Smooth muscle cell (in vitro differentiated cells): ENCODE data around the gene GIMAP4. TPM values are rescaled to one million over a fixed set of nuclear protein-coding genes. Genes with fewer than 3 reads are reported as not detected.

Experiments
- DNase-seq: peaks from one replicate; lab custom pipeline; 2025; ENCODE audit not compliant: unreplicated experiment; lab: John Stamatoyannopoulos, UW
- H2AFZ ChIP-seq: fragments of 200-600 bp; sonication (generic); 2 replicates; pipeline ENCODE4 v1.6.0; 2016; ENCODE audit warnings: antibody characterized with exemption, low read depth, mild to moderate bottlenecking
- H3F3A ChIP-seq: fragments of 200-600 bp; sonication (generic); 2 replicates; pipeline ENCODE4 v1.6.0; 2017; ENCODE audit warnings: antibody characterized with exemption, low read depth
- H3K27ac ChIP-seq: fragments of 200-600 bp; sonication (generic); 2 replicates; pipeline ENCODE4 v1.5.1; 2016; ENCODE audit warnings: low read depth, mild to moderate bottlenecking
- H3K27me3 ChIP-seq: fragments of 200-600 bp; sonication (generic); 2 replicates; pipeline ENCODE4 v1.6.1; 2016; ENCODE audit warnings: low read depth, mild to moderate bottlenecking
- H3K36me3 ChIP-seq: fragments of 200-600 bp; sonication (generic); 2 replicates; pipeline ENCODE4 v1.5.1; 2016; ENCODE audit warnings: low read depth
- H3K4me1 ChIP-seq: fragments of 200-600 bp; sonication (generic); 2 replicates; pipeline ENCODE4 v1.5.1; 2016; ENCODE audit warnings: low read depth
- H3K4me2 ChIP-seq: fragments of 200-600 bp; sonication (generic); 2 replicates; pipeline ENCODE4 v1.6.0; 2016; ENCODE audit warnings: mild to moderate bottlenecking
- H3K4me3 ChIP-seq: fragments of 200-600 bp; sonication (generic); 2 replicates; pipeline ENCODE4 v1.5.1; 2016; ENCODE audit warnings: mild to moderate bottlenecking
- H3K79me2 ChIP-seq: fragments of 200-600 bp; sonication (generic); 2 replicates; pipeline ENCODE4 v1.6.0; 2016; ENCODE audit warnings: low read depth, mild to moderate bottlenecking
- H3K9ac ChIP-seq: fragments of 200-600 bp; sonication (generic); 2 replicates; pipeline ENCODE4 v1.6.0; 2016; ENCODE audit warnings: low read depth
- H3K9me3 ChIP-seq: fragments of 200-600 bp; sonication (generic); replicated peaks from 2 replicates; pipeline ENCODE4 v1.5.1; 2016; ENCODE audit warnings: low read depth
- H4K20me1 ChIP-seq: fragments of 200-600 bp; sonication (generic); 2 replicates; pipeline ENCODE4 v1.6.0; 2016; ENCODE audit warnings: low read depth
- WGBS: methylation state at CpG from one replicate; pipeline ENCODE4 v1.1.7; 2016; ENCODE audit warnings: low lambda C conversion rate; 5-methylcytosine and 5-hydroxymethylcytosine counted together
- polyA plus RNA-seq: library from polyadenylated mRNA; unstranded; fragments of >200 nt; fragmentation: Nextera tagmentation; extraction: Ambion mirVana; gene quantifications from 2 replicates; pipeline ENCODE4 v1.2.1, GENCODE V29; 2016
- total RNA-seq: library from RNA; depleted of rRNA; stranded (reverse); fragments of >200 nt; gene quantifications from 2 replicates; pipeline ENCODE4 v1.2.3, GENCODE V29; 2014
- TF ChIP-seq, protein P1 (sequence below): fragments of 200-600 bp; sonication (generic); IDR thresholded peaks from 2 replicates; pipeline ENCODE4 v1.5.1; 2017; ENCODE audit warnings: borderline replicate concordance, mild to moderate bottlenecking, antibody characterized with exemption; ENCODE audit not compliant: insufficient read depth, poor library complexity, severe bottlenecking

GIMAP4 gene
- total and polyA plus RNA-seq, 2 experiments from 2014 or later = not detected

DNA sequence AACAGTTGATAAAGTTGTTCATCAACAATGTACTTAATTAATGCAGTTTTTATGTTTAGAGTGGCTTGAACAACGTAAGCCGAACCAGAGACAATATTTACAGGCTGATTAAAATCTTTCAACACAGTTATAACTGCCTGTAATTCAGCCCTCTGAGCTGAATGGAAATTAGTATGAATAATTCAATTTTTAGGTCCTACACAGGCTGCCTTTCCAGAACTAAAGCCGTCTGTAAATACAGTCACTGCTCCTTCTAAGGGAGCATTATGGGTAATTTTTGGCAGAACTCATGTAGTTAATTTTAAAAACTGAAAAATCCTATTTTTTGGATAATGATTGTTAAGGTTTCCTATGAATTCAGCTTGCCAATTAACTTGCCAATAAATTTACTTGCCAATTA is 2.6 kb upstream of the GIMAP4 start:
- Histone ChIP-seq H3K4me3 (no peak overlapping the region), H3K27ac (no peak overlapping the region), H3K4me1 (no peaks in the 10 kb centered on the region), H2AFZ (no peak overlapping the region), H3K9me3 (no peaks in the 10 kb centered on the region), H3K36me3 (no peaks in the 10 kb centered on the region), H3K79me2 (no peaks in the 10 kb centered on the region), H3K27me3 (no peaks in the 10 kb centered on the region), H3F3A (no peaks in the 10 kb centered on the region), H4K20me1 (no peaks in the 10 kb centered on the region), H3K9ac (no peak overlapping the region), H3K4me2 (no peak overlapping the region)
- DNase-seq = no peak
- WGBS = 74% methylated on average over 3 of the region's 3 CpGs
- TF ChIP-seq, protein P1, sequence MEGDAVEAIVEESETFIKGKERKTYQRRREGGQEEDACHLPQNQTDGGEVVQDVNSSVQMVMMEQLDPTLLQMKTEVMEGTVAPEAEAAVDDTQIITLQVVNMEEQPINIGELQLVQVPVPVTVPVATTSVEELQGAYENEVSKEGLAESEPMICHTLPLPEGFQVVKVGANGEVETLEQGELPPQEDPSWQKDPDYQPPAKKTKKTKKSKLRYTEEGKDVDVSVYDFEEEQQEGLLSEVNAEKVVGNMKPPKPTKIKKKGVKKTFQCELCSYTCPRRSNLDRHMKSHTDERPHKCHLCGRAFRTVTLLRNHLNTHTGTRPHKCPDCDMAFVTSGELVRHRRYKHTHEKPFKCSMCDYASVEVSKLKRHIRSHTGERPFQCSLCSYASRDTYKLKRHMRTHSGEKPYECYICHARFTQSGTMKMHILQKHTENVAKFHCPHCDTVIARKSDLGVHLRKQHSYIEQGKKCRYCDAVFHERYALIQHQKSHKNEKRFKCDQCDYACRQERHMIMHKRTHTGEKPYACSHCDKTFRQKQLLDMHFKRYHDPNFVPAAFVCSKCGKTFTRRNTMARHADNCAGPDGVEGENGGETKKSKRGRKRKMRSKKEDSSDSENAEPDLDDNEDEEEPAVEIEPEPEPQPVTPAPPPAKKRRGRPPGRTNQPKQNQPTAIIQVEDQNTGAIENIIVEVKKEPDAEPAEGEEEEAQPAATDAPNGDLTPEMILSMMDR = no peak

DNA sequence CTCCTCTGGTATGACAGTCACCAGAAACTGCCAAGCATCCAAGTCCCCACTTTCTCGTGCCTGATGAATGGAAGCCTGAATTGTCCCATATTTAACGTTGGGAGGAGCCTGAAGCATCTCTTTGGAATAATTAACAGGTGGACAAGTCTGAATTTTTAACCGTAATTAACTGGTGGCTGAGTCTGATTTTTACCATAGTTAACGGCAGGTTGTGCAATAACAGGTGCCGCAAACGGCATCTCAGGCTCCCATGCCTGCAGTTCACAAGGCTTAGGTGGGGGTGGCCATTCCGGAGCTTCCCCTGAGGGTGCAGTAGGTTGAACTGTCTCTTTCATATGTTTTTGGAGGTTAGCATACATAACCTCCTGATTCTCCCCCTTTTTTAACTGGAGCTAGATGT is 2.0 kb upstream of the GIMAP4 start:
- Histone ChIP-seq H3K36me3 (no peaks in the 10 kb centered on the region), H3K27ac (no peak overlapping the region), H4K20me1 (no peaks in the 10 kb centered on the region), H3F3A (no peaks in the 10 kb centered on the region), H3K27me3 (no peaks in the 10 kb centered on the region), H3K9me3 (no peaks in the 10 kb centered on the region), H3K4me2 (no peak overlapping the region), H3K9ac (no peak overlapping the region), H3K4me3 (no peak overlapping the region), H3K4me1 (no peaks in the 10 kb centered on the region), H3K79me2 (no peaks in the 10 kb centered on the region), H2AFZ (no peak overlapping the region)
- WGBS = 79% methylated on average over 7 of the region's 7 CpGs
- no peak for DNase-seq
- TF ChIP-seq, protein P1 = no peak

DNA sequence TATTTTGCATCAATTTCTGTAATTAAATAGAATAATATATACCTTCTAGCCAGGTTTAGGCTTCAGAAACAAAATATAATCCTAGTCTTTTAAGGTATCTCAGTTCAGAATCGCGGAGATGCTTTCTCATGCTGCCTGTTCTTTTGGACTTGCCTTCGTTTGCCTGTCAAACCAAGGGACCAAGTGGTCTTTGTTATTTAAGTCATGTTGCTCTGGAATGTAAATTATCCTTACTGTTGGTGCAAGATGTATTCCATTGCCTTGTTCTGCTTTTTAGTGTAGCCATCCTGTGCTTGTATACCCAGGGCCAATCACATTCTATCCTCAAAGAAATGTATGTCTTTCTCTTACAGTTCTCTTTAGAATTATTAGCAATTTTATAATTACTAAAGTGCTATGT is 1.1 kb upstream of the GIMAP4 start:
- 33% methylated on average over 3 of the region's 3 CpGs for WGBS
- Histone ChIP-seq H3K27me3 (no peaks in the 10 kb centered on the region), H3K4me3 (no peak overlapping the region), H3F3A (no peaks in the 10 kb centered on the region), H3K9ac (no peak overlapping the region), H3K79me2 (no peaks in the 10 kb centered on the region), H3K27ac (no peak overlapping the region), H3K4me2 (no peak overlapping the region), H3K36me3 (no peaks in the 10 kb centered on the region), H3K9me3 (no peaks in the 10 kb centered on the region), H4K20me1 (no peaks in the 10 kb centered on the region), H3K4me1 (no peaks in the 10 kb centered on the region), H2AFZ (no peak overlapping the region)
- no peak for DNase-seq
- TF ChIP-seq, protein P1 = no peak

DNA sequence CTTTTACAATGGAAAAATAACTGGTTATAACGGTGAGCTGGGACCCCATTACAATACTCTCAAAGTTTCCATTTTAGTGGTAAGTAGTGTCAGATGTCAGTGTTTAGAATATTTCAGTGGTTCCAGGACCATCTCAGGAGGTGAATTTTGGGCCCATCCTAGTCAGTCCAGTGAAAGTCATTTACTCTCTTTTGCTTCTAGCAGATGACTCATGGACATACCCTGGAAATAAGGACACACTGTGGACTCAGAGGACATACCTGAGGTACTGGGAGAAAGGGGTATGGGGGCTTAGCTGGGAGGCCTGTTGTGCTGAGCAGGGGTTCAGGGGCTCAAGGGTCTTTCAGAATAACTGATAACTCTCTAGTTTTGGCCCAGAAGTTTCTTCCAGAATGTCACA is 618 bp upstream of the GIMAP4 start:
- Histone ChIP-seq H3K27me3 (no peaks in the 10 kb centered on the region), H3F3A (no peaks in the 10 kb centered on the region), H4K20me1 (no peaks in the 10 kb centered on the region), H3K4me2 (no peak overlapping the region), H3K36me3 (no peaks in the 10 kb centered on the region), H3K27ac (no peak overlapping the region), H3K9me3 (no peaks in the 10 kb centered on the region), H3K4me3 (no peak overlapping the region), H2AFZ (no peak overlapping the region), H3K9ac (no peak overlapping the region), H3K79me2 (no peaks in the 10 kb centered on the region), H3K4me1 (no peaks in the 10 kb centered on the region)
- TF ChIP-seq, protein P1 = no peak
- DNase-seq = no peak
- WGBS = 85% methylated on average over 1 of the region's 1 CpG
